ENCODE measurements around the gene ZNF557.

GRCh38 chr19:7112675-7113074 is 43.2 kb downstream of the ZNF557 start:
- TF ChIP-seq CTCF (IDR thresholded peaks at IDR 0.05) (no peak), POLR2AphosphoS5 (IDR thresholded peaks at IDR 0.05) (no peak)
